ENCODE results near the gene SLC26A8. TPM values are rescaled to one million over a fixed set of nuclear protein-coding genes. Genes with fewer than 3 reads are reported as not detected.

Gene SLC26A8
- total RNA-seq, 1 experiment from 2014 or later = not detected

DNA sequence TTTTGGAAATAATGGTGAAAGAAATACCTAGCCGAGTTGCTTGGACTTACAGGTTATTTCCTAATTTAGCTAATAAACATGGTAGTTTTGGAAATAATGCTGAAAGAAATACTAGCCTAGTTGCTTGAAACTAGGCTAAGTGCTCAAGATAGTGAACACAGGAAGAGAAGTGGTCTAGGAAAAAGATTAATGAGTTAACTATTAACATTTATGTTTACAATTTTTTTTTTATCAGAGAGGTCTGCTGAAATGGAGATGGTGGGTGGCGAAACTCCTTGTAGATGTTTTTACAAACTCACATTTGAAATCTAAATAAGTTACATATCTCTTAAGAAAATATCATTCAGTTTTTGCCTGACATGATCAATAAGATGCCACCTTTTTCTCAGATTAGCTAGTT is 42.4 kb upstream of the SLC26A8 start:
- no TSS peak for BruUV-seq (replicated peaks)
- no peak overlapping the region for H2AFZ ChIP-seq (ENCODE audit: low read depth, low read length, poor library complexity, severe bottlenecking)
- TF ChIP-seq, protein P1, sequence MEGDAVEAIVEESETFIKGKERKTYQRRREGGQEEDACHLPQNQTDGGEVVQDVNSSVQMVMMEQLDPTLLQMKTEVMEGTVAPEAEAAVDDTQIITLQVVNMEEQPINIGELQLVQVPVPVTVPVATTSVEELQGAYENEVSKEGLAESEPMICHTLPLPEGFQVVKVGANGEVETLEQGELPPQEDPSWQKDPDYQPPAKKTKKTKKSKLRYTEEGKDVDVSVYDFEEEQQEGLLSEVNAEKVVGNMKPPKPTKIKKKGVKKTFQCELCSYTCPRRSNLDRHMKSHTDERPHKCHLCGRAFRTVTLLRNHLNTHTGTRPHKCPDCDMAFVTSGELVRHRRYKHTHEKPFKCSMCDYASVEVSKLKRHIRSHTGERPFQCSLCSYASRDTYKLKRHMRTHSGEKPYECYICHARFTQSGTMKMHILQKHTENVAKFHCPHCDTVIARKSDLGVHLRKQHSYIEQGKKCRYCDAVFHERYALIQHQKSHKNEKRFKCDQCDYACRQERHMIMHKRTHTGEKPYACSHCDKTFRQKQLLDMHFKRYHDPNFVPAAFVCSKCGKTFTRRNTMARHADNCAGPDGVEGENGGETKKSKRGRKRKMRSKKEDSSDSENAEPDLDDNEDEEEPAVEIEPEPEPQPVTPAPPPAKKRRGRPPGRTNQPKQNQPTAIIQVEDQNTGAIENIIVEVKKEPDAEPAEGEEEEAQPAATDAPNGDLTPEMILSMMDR (IDR thresholded peaks at IDR 0.05 in 2 of 3, conservative IDR thresholded peaks at IDR 0.05 in 1 of 3; ENCODE audit: borderline replicate concordance in 1 of 3, insufficient read depth in 1 of 3, low read depth in 2 of 3, low read length in 2 of 3) = no peak
- no peak for TF ChIP-seq EGR1 (IDR thresholded peaks at IDR 0.05; ENCODE audit: low read depth)
- TF ChIP-seq, protein P2, sequence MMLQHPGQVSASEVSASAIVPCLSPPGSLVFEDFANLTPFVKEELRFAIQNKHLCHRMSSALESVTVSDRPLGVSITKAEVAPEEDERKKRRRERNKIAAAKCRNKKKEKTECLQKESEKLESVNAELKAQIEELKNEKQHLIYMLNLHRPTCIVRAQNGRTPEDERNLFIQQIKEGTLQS (IDR thresholded peaks at IDR 0.05) = no peak
- TF ChIP-seq, protein P3, sequence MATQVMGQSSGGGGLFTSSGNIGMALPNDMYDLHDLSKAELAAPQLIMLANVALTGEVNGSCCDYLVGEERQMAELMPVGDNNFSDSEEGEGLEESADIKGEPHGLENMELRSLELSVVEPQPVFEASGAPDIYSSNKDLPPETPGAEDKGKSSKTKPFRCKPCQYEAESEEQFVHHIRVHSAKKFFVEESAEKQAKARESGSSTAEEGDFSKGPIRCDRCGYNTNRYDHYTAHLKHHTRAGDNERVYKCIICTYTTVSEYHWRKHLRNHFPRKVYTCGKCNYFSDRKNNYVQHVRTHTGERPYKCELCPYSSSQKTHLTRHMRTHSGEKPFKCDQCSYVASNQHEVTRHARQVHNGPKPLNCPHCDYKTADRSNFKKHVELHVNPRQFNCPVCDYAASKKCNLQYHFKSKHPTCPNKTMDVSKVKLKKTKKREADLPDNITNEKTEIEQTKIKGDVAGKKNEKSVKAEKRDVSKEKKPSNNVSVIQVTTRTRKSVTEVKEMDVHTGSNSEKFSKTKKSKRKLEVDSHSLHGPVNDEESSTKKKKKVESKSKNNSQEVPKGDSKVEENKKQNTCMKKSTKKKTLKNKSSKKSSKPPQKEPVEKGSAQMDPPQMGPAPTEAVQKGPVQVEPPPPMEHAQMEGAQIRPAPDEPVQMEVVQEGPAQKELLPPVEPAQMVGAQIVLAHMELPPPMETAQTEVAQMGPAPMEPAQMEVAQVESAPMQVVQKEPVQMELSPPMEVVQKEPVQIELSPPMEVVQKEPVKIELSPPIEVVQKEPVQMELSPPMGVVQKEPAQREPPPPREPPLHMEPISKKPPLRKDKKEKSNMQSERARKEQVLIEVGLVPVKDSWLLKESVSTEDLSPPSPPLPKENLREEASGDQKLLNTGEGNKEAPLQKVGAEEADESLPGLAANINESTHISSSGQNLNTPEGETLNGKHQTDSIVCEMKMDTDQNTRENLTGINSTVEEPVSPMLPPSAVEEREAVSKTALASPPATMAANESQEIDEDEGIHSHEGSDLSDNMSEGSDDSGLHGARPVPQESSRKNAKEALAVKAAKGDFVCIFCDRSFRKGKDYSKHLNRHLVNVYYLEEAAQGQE (IDR thresholded peaks at IDR 0.05; ENCODE audit: low read depth) = no peak
- no peak for TF ChIP-seq SRF (IDR thresholded peaks at IDR 0.05; ENCODE audit: low read depth)
- TF ChIP-seq, protein P4, sequence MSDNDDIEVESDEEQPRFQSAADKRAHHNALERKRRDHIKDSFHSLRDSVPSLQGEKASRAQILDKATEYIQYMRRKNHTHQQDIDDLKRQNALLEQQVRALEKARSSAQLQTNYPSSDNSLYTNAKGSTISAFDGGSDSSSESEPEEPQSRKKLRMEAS (IDR thresholded peaks at IDR 0.05) = no peak
- no peak for TF ChIP-seq ELF1 (IDR thresholded peaks at IDR 0.05; ENCODE audit: borderline replicate concordance, low read depth)
- TF ChIP-seq JUND (IDR thresholded peaks at IDR 0.05) = no peak
- TF ChIP-seq YY1 (IDR thresholded peaks at IDR 0.05; ENCODE audit: extremely low read depth, insufficient replicate concordance, low read depth, low read length) = no peak
- TF ChIP-seq CBX3 (IDR thresholded peaks at IDR 0.05; ENCODE audit: low read depth) = no peak
- no peak for TF ChIP-seq POLR2A (IDR thresholded peaks at IDR 0.05; ENCODE audit: borderline replicate concordance, extremely low read depth, insufficient read depth, insufficient read length)
- TF ChIP-seq FOSL1 (IDR thresholded peaks at IDR 0.05; ENCODE audit: low read depth) = no peak
- TF ChIP-seq CEBPB (IDR thresholded peaks at IDR 0.05; ENCODE audit: low read depth) = no peak
- no peak for TF ChIP-seq RAD21 (IDR thresholded peaks at IDR 0.05; ENCODE audit: low read depth)
- no peak for TF ChIP-seq TCF7L2 (IDR thresholded peaks at IDR 0.05; ENCODE audit: borderline replicate concordance, extremely low read depth, insufficient read depth, insufficient read length)
- no peak for TF ChIP-seq ZNF274 (IDR thresholded peaks at IDR 0.05; ENCODE audit: low read depth, low read length)
- TF ChIP-seq SIN3A (IDR thresholded peaks at IDR 0.05; ENCODE audit: low read depth) = no peak
- no peak for TF ChIP-seq ZFX (IDR thresholded peaks at IDR 0.05)
- no peaks in the 10 kb centered on the region for H3K9me3 ChIP-seq (ENCODE audit: control insufficient read depth in 1 of 2, insufficient read depth in 1 of 2, low read depth in 1 of 2, low read length in 2 of 2)
- H3K27ac ChIP-seq (ENCODE audit: low read depth, low read length) = no peak overlapping the region
- no peak for DNase-seq (ENCODE audit: low read depth, low spot score)
- peaks cover 6 to 13% of the 10 kb centered on the region in 2 experiments; a peak in 3 of 4 replicates for H3K4me1 ChIP-seq (ENCODE audit: control insufficient read depth in 1 of 2, insufficient read depth in 2 of 2, low read length in 2 of 2)
- ATAC-seq = no peak
- no peaks in the 10 kb centered on the region for H3K36me3 ChIP-seq (ENCODE audit: control insufficient read depth in 1 of 2, insufficient read depth in 2 of 2, low read length in 2 of 2)
- H3K79me2 ChIP-seq (ENCODE audit: insufficient read depth, low read length) = peaks cover 76% of the 10 kb centered on the region
- RAD21 ChIA-PET (ENCODE audit: low non-redundant PET in 1 of 2, low total read pairs in 2 of 2, uncharacterized antibody in 2 of 2, unreplicated experiment in 2 of 2) = no interaction called here
- H3K9ac ChIP-seq (ENCODE audit: low read length) = no peak overlapping the region
- CTCF ChIA-PET = interaction anchor here (1.3 kb wide), 1 partner anchor 9 kb away, joined by 3 read pairs; no protein-coding TSS in a partner anchor
- no peak overlapping the region for H3K4me2 ChIP-seq (ENCODE audit: low read length)
- H3K9me2 ChIP-seq (ENCODE audit: insufficient read depth) = no peaks in the 10 kb centered on the region
- no peaks in the 10 kb centered on the region for H3K27me3 ChIP-seq (ENCODE audit: insufficient read depth, low read length)
- H3K4me3 ChIP-seq (replicated peaks in 1 of 2; ENCODE audit: low read depth in 1 of 2, low read length in 2 of 2) = no peak overlapping the region
- H4K20me1 ChIP-seq (ENCODE audit: insufficient read depth) = no peaks in the 10 kb centered on the region
- intact Hi-C loops (cut with micrococcal nuclease) = no loop called here
- POLR2A ChIA-PET = no interaction called here

Data from HCT116 (cell line).